HepG2 (cell line): ENCODE data around the gene POU2F1. TPM values are rescaled to one million over a fixed set of nuclear protein-coding genes. Genes with fewer than 3 reads are reported as not detected.

ENCODE experiments used
- ATAC-seq: fragments of 200-7000 bp; cut with Tn5 transposase; 3 replicates; pipeline ENCODE4 v1.9.1; 2020; ENCODE audit warnings: mild to moderate bottlenecking, moderate library complexity
- BruUV-seq: library from RNA; stranded (reverse); fragments of 400-500 nt; replicated peaks from 2 replicates; lab custom pipeline; 2021; lab: Mats Ljungman, UMichigan
- CTCF ChIA-PET: fragments of 300-600 bp; formaldehyde crosslinking; extraction: SDS; loops from one replicate; lab custom pipeline; 2021; ENCODE audit warnings: low total read pairs, inconsistent platforms, low intra/inter-chr PET ratio; lab: Yijun Ruan, JAX
- POLR2A ChIA-PET: fragments of 350-600 bp; sonication (Branson Sonifier 250); formaldehyde crosslinking; loops from one replicate; lab custom pipeline; 2020; ENCODE audit warnings: antibody characterized with exemption, inconsistent platforms; lab: Yijun Ruan, JAX
- DNase-seq: peaks from one replicate; pipeline ENCODE4 v3.0.0-alpha.2; 2015; ENCODE audit warnings: low spot score
- FAIRE-seq: peaks from 3 replicates; lab custom pipeline; 2011; peaks lifted over from hg19 to GRCh38; lab: Jason Lieb, UNC
- H2AFZ ChIP-seq: one replicate; pipeline ENCODE4 v1.6.1; 2011; ENCODE audit warnings: low read length, inconsistent platforms
- H3K27ac ChIP-seq: fragments of 300-600 bp; 3 replicates; pipeline ENCODE4 v1.8.0; 2011; ENCODE audit warnings: mixed run types, mild to moderate bottlenecking, mixed read lengths, low read length, inconsistent platforms; ENCODE audit not compliant: insufficient read depth; ENCODE audit errors: extremely low read length
- H3K27me3 ChIP-seq, 2 experiments: fragments of 200-600 bp in 1 of 2; 2 replicates in 1 of 2; 3 replicates in 1 of 2; pipeline versions ENCODE4 v1.6.0 to v1.8.0; 2011; ENCODE audit warnings: low read length in 2 of 2, mild to moderate bottlenecking in 2 of 2, moderate library complexity in 2 of 2, inconsistent platforms in 1 of 2; ENCODE audit not compliant: insufficient read depth in 2 of 2, control insufficient read depth in 1 of 2
- H3K36me3 ChIP-seq, 2 experiments: fragments of 200-600 bp in 1 of 2; replicated peaks in 1 of 2; 2 replicates in 1 of 2; 3 replicates in 1 of 2; pipeline versions ENCODE4 v1.5.1 to v1.8.0; 2011; ENCODE audit warnings: low read length in 2 of 2, inconsistent platforms in 1 of 2; ENCODE audit not compliant: insufficient read depth in 2 of 2, control insufficient read depth in 1 of 2
- H3K4me1 ChIP-seq: 2 replicates; pipeline ENCODE4 v1.5.1; 2012; ENCODE audit warnings: low read length, inconsistent platforms; ENCODE audit not compliant: insufficient read depth
- H3K4me2 ChIP-seq: 2 replicates; pipeline ENCODE4 v1.6.0; 2011; ENCODE audit warnings: low read depth, low read length, inconsistent platforms
- H3K4me3 ChIP-seq, 3 experiments: fragments of 200-600 bp in 1 of 3; sonication (generic), shearing (Covaris generic) in 1 of 3; replicated peaks in 1 of 3; 2 replicates each; pipeline ENCODE4 v1.5.1; 2011 to 2016; ENCODE audit warnings: low read length in 3 of 3, inconsistent platforms in 2 of 3, low read depth in 2 of 3, mild to moderate bottlenecking in 2 of 3, control low read depth in 1 of 3, mixed read lengths in 1 of 3; ENCODE audit not compliant: insufficient read depth in 1 of 3
- H3K79me2 ChIP-seq: one replicate; pipeline ENCODE4 v1.6.1; 2011; ENCODE audit warnings: low read length, inconsistent platforms; ENCODE audit not compliant: insufficient read depth
- H3K9ac ChIP-seq: 2 replicates; pipeline ENCODE4 v1.6.0; 2011; ENCODE audit warnings: mild to moderate bottlenecking, low read depth, low read length, inconsistent platforms; ENCODE audit not compliant: insufficient read depth
- H3K9me3 ChIP-seq: 2 replicates; pipeline ENCODE4 v1.5.1; 2012; ENCODE audit warnings: mild to moderate bottlenecking, low read length
- H4K20me1 ChIP-seq: 2 replicates; pipeline ENCODE4 v1.6.0; 2011; ENCODE audit warnings: inconsistent platforms, mild to moderate bottlenecking, low read length, moderate library complexity; ENCODE audit not compliant: insufficient read depth
- DZIP1 ChIP-seq: sonication (generic); formaldehyde crosslinking; IDR thresholded peaks from 2 replicates; pipeline ENCODE4 v1.5.0; 2020; ENCODE audit warnings: mild to moderate bottlenecking, missing genetic modification reagents
- MAF1 ChIP-seq: sonication (generic); formaldehyde crosslinking; IDR thresholded peaks from 2 replicates; pipeline ENCODE4 v1.5.0; 2020; ENCODE audit warnings: missing genetic modification reagents, borderline replicate concordance
- TAF1 ChIP-seq: sonication (generic); formaldehyde crosslinking; IDR thresholded peaks from 2 replicates; pipeline ENCODE4 v1.4.0; 2020; ENCODE audit warnings: missing genetic modification reagents
- ZNF224 ChIP-seq: sonication (generic); formaldehyde crosslinking; IDR thresholded peaks from 2 replicates; pipeline ENCODE4 v1.5.0; 2020; ENCODE audit warnings: mild to moderate bottlenecking, missing genetic modification reagents
- ZNF530 ChIP-seq: sonication (generic); formaldehyde crosslinking; IDR thresholded peaks from 2 replicates; pipeline ENCODE4 v1.5.0; 2020; ENCODE audit warnings: low read depth, mild to moderate bottlenecking, missing genetic modification reagents
- ZNF552 ChIP-seq: sonication (generic); formaldehyde crosslinking; IDR thresholded peaks from 2 replicates; pipeline ENCODE4 v1.9.0; 2022; ENCODE audit warnings: missing genetic modification reagents, mild to moderate bottlenecking, borderline replicate concordance
- ZNF580 ChIP-seq: IDR thresholded peaks from 2 replicates; pipeline ENCODE4 v1.6.1; 2016; ENCODE audit warnings: low read depth, borderline replicate concordance
- ZNF710 ChIP-seq: sonication (generic); formaldehyde crosslinking; IDR thresholded peaks from 2 replicates; pipeline ENCODE4 v1.5.0; 2020; ENCODE audit warnings: mild to moderate bottlenecking, missing genetic modification reagents, borderline replicate concordance
- WGBS: methylation state at CpG from one replicate; pipeline ENCODE4 v1.1.6; 2017; ENCODE audit warnings: low lambda C conversion rate; 5-methylcytosine and 5-hydroxymethylcytosine counted together
- in situ Hi-C: cut with HindIII; loops from 2 replicates; pipeline ENCODE4 v1.10.0; 2017; ENCODE audit warnings: low pct_unique_long_range_greater_than_20kb; ENCODE audit not compliant: extremely low pct_ligation_motif_present
- intact Hi-C: fragments of 100-400 bp; cut with micrococcal nuclease; formaldehyde crosslinking; loops from one replicate; pipeline ENCODE4 v1.10.0; 2022; ENCODE audit not compliant: unreplicated experiment
- polyA plus RNA-seq, 8 experiments: library from polyadenylated mRNA; depleted of rRNA in 3 of 8; stranded (reverse) in 7 of 8; unstranded in 1 of 8; fragments of >200 nt; fragmentation: Illumina TruSeq in 4 of 8; extraction: Trizol in 4 of 8; gene quantifications; 2 replicates each; pipeline versions ENCODE4 v1.2.1 to v1.2.3, GENCODE V29; 2011 to 2016; ENCODE audit warnings: low read depth in 4 of 8, missing spikeins in 1 of 8, mixed read lengths in 1 of 8; ENCODE audit not compliant: insufficient read depth in 1 of 8
- total RNA-seq, 5 experiments: library from RNA; depleted of rRNA; stranded (reverse); fragments of >200 nt; fragmentation: Illumina TruSeq; extraction: Trizol; gene quantifications; 2 replicates each; pipeline ENCODE4 v1.2.3, GENCODE V29; 2016; ENCODE audit warnings: low read depth in 1 of 5
- TF ChIP-seq, protein P1 (sequence below): sonication (generic); formaldehyde crosslinking; IDR thresholded peaks from 2 replicates; pipeline ENCODE4 v1.4.0; 2020; ENCODE audit warnings: mild to moderate bottlenecking, missing genetic modification reagents, borderline replicate concordance
- TF ChIP-seq, protein P2 (sequence below): sonication (generic); formaldehyde crosslinking; IDR thresholded peaks from 2 replicates; pipeline ENCODE4 v1.5.1; 2020; ENCODE audit warnings: mild to moderate bottlenecking, moderate library complexity, missing genetic modification reagents
- TF ChIP-seq, protein P3 (sequence below): sonication (generic); formaldehyde crosslinking; IDR thresholded peaks from 2 replicates; pipeline ENCODE4 v1.5.0; 2020; ENCODE audit warnings: mild to moderate bottlenecking, missing genetic modification reagents

The POU2F1 gene
- total and polyA plus RNA-seq, 2 of the 13 experiments (the other 11 are each of a cell fraction or from before 2014, with no cell fraction given): 10.2 to 13.0 TPM

DNA sequence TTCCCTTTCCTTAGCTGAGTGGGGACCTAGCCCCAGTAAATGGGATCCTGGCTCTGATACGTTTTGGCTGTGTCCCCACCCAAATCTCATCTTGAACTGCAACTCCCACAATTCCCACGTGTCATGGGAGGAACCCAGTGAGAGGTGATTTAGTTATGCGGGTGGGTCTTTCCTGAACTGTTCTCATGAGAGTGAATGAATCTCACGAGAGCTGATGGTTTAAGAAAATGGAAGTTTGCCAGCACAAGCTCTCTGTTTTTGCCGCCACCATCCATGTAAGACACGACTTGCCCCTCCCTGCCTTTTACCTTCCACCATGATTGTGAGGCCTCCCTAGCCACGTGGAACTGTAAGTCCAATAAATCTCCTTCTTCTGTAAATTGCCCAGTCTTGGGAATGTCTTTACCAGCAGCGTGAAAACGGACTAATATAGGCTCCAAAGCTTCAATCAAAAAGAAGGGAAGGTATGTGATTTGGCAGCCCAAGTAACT is 29.9 kb upstream of the POU2F1 start (continued):
- TF ChIP-seq ZNF710 (CRISPR knock-in tag) (no peak), ZNF224 (CRISPR knock-in tag) (no peak), ZNF530 (CRISPR knock-in tag) (no peak)
- TF ChIP-seq, all 625 proteins: peak for 0

GRCh38 chr1:167191958-167192357 is 28.7 kb upstream of the POU2F1 start:
- Histone ChIP-seq H3K4me2 (no peak overlapping the region), H3K4me1 (no peaks in the 10 kb centered on the region), H3K4me3 (no peak overlapping the region), H3K79me2 (no peaks in the 10 kb centered on the region), H3K27me3 (peaks cover 1 to 9% of the 10 kb centered on the region in 2 experiments; a peak in 2 of 5 replicates), H3K36me3 (no peaks in the 10 kb centered on the region), H4K20me1 (no peaks in the 10 kb centered on the region), H3K9ac (no peak overlapping the region), H2AFZ (no peak overlapping the region), H3K9me3 (no peaks in the 10 kb centered on the region), H3K27ac (no peak overlapping the region)
- WGBS: 0% methylated on average over 1 of the region's 1 CpG
- FAIRE-seq (no peak), ATAC-seq (no peak), DNase-seq (no peak)
- in situ Hi-C loops (no loop called here), intact Hi-C loops (no loop called here)
- CTCF ChIA-PET: no interaction called here
- POLR2A ChIA-PET: no interaction called here
- no TSS peak for BruUV-seq
- TF ChIP-seq MAF1 (CRISPR knock-in tag) (no peak), DZIP1 (CRISPR knock-in tag) (no peak), ZNF580 (no peak), TAF1 (no peak), ZNF552 (CRISPR knock-in tag) (no peak)
- TF ChIP-seq, protein P1, sequence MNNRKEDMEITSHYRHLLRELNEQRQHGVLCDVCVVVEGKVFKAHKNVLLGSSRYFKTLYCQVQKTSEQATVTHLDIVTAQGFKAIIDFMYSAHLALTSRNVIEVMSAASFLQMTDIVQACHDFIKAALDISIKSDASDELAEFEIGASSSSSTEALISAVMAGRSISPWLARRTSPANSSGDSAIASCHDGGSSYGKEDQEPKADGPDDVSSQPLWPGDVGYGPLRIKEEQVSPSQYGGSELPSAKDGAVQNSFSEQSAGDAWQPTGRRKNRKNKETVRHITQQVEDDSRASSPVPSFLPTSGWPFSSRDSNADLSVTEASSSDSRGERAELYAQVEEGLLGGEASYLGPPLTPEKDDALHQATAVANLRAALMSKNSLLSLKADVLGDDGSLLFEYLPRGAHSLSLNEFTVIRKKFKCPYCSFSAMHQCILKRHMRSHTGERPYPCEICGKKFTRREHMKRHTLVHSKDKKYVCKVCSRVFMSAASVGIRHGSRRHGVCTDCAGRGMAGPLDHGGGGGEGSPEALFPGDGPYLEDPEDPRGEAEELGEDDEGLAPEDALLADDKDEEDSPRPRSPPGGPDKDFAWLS (CRISPR knock-in tag): no peak
- TF ChIP-seq, protein P2, sequence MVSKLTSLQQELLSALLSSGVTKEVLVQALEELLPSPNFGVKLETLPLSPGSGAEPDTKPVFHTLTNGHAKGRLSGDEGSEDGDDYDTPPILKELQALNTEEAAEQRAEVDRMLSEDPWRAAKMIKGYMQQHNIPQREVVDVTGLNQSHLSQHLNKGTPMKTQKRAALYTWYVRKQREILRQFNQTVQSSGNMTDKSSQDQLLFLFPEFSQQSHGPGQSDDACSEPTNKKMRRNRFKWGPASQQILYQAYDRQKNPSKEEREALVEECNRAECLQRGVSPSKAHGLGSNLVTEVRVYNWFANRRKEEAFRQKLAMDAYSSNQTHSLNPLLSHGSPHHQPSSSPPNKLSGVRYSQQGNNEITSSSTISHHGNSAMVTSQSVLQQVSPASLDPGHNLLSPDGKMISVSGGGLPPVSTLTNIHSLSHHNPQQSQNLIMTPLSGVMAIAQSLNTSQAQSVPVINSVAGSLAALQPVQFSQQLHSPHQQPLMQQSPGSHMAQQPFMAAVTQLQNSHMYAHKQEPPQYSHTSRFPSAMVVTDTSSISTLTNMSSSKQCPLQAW (CRISPR knock-in tag): no peak
- TF ChIP-seq, protein P3, sequence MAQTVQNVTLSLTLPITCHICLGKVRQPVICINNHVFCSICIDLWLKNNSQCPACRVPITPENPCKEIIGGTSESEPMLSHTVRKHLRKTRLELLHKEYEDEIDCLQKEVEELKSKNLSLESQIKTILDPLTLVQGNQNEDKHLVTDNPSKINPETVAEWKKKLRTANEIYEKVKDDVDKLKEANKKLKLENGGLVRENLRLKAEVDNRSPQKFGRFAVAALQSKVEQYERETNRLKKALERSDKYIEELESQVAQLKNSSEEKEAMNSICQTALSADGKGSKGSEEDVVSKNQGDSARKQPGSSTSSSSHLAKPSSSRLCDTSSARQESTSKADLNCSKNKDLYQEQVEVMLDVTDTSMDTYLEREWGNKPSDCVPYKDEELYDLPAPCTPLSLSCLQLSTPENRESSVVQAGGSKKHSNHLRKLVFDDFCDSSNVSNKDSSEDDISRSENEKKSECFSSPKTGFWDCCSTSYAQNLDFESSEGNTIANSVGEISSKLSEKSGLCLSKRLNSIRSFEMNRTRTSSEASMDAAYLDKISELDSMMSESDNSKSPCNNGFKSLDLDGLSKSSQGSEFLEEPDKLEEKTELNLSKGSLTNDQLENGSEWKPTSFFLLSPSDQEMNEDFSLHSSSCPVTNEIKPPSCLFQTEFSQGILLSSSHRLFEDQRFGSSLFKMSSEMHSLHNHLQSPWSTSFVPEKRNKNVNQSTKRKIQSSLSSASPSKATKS (CRISPR knock-in tag): no peak
